ENCODE results near the gene MKRN2. TPM values are rescaled to one million over a fixed set of nuclear protein-coding genes. Genes with fewer than 3 reads are reported as not detected.

The MKRN2 gene
- total and polyA plus RNA-seq, 4 donors, result 15.7 to 30.8 (median 23.3) TPM

GRCh38 chr3:12632523-12632922, 75.6 kb downstream of the MKRN2 start:
- ATAC-seq (ENCODE audit: insufficient read depth, low FRiP score) (no peak), DNase-seq (no peak)
- H3K36me3 ChIP-seq (ENCODE audit: control insufficient read depth in 4 of 4, insufficient read depth in 4 of 4, low read length in 4 of 4), result peaks cover 0 to 5% (median 1%) of the 10 kb centered on the region in 4 donors
- H3K9ac ChIP-seq (ENCODE audit: insufficient read depth in 1 of 2, low read length in 2 of 2), result no peak overlapping the region
- no peak for TF ChIP-seq CTCF (IDR thresholded peaks at IDR 0.05; ENCODE audit: control extremely low read depth, extremely low read depth)
- no peak overlapping the region for H3K27ac ChIP-seq (ENCODE audit: low read depth in 1 of 2, low read length in 1 of 2)
- no peaks in the 10 kb centered on the region for H3K9me3 ChIP-seq (ENCODE audit: control insufficient read depth in 4 of 4, insufficient read depth in 3 of 4, low read length in 3 of 4)
- H3K4me1 ChIP-seq (ENCODE audit: control insufficient read depth in 5 of 5, insufficient read depth in 5 of 5, low read length in 5 of 5), result peaks cover 0 to 19% (median 10%) of the 10 kb centered on the region in 5 donors
- H3K4me3 ChIP-seq, result no peak overlapping the region
- no peaks in the 10 kb centered on the region for H3K27me3 ChIP-seq (ENCODE audit: control insufficient read depth in 3 of 3, insufficient read depth in 3 of 3, low read length in 2 of 3)
- 83 to 84% methylated on average over 2 of the region's 2 CpGs for WGBS, 2 donors

GRCh38 chr3:12633108-12633507, 76.2 kb downstream of the MKRN2 start:
- ATAC-seq (ENCODE audit: insufficient read depth, low FRiP score), result no peak
- H3K4me1 ChIP-seq (ENCODE audit: control insufficient read depth in 5 of 5, insufficient read depth in 5 of 5, low read length in 5 of 5), result peaks cover 0 to 25% (median 10%) of the 10 kb centered on the region in 5 donors
- no peak overlapping the region for H3K4me3 ChIP-seq
- H3K27ac ChIP-seq (ENCODE audit: low read depth in 1 of 2, low read length in 1 of 2), result no peak overlapping the region
- peaks cover 0 to 5% (median 1%) of the 10 kb centered on the region in 4 donors for H3K36me3 ChIP-seq (ENCODE audit: control insufficient read depth in 4 of 4, insufficient read depth in 4 of 4, low read length in 4 of 4)
- no peaks in the 10 kb centered on the region for H3K27me3 ChIP-seq (ENCODE audit: control insufficient read depth in 3 of 3, insufficient read depth in 3 of 3, low read length in 2 of 3)
- 90 to 96% methylated on average over 4 of the region's 4 CpGs for WGBS, 2 donors
- no peak overlapping the region for H3K9ac ChIP-seq (ENCODE audit: insufficient read depth in 1 of 2, low read length in 2 of 2)
- no peak for DNase-seq
- no peak for TF ChIP-seq CTCF (IDR thresholded peaks at IDR 0.05; ENCODE audit: control extremely low read depth, extremely low read depth)
- no peaks in the 10 kb centered on the region for H3K9me3 ChIP-seq (ENCODE audit: control insufficient read depth in 4 of 4, insufficient read depth in 3 of 4, low read length in 3 of 4)

Small RNA genes lying within 50 kb of the gene (small RNA-seq; reads per million reads assigned to genes)
- not detected for gene RF00017 (ENCODE audit: low replicate concordance)
- not detected for gene RNA5SP123 (ENCODE audit: low replicate concordance)
- not detected for gene RNU6-377P (ENCODE audit: low replicate concordance)

Other genes starting within 250 kb of the MKRN2 start
- 10 to 100 TPM; 15.1 to 16.2 TPM for gene TSEN2, start 72.6 kb upstream of the MKRN2 start, total RNA-seq
- 10 to 100 TPM in 1 of 2 donors, 1 to 10 TPM in 1; 9.0 to 16.7 TPM for gene TSEN2, start 72.6 kb upstream of the MKRN2 start, polyA plus RNA-seq
- gene MKRN2OS, start 11.6 kb upstream of the MKRN2 start, total RNA-seq, result 1 to 10 TPM in 1 of 2 donors, not detected in 1; 1.1 TPM
- 1 to 10 TPM in 1 of 2 donors, under 1 TPM in 1; 0.62 to 1.3 TPM for gene MKRN2OS, start 11.6 kb upstream of the MKRN2 start, polyA plus RNA-seq
- gene RAF1, start 107.0 kb downstream of the MKRN2 start, total RNA-seq, result 100 to 1,000 TPM in 1 of 2 donors, 10 to 100 TPM in 1; 86.7 to 182 TPM
- 10 to 100 TPM; 41.4 to 74.2 TPM for gene RAF1, start 107.0 kb downstream of the MKRN2 start, polyA plus RNA-seq
- gene TMEM40, start 202.2 kb downstream of the MKRN2 start, total RNA-seq, result 1 to 10 TPM; 2.0 to 3.8 TPM
- 1 to 10 TPM; 4.2 to 6.0 TPM for gene TMEM40, start 202.2 kb downstream of the MKRN2 start, polyA plus RNA-seq
- gene CAND2, start 239.6 kb downstream of the MKRN2 start, total RNA-seq, result 1 to 10 TPM; 5.6 to 5.9 TPM
- 1 to 10 TPM; 1.0 to 1.6 TPM for gene CAND2, start 239.6 kb downstream of the MKRN2 start, polyA plus RNA-seq